Activated T-cell treated with anti-CD3 and anti-CD28 coated beads, Interleukin-2, amount 50 U/mL, for 24 hours (primary cell): ENCODE measurements around the gene SLC4A1.

Source experiments
- DNase-seq: peaks from one replicate; pipeline ENCODE4 v3.0.0-alpha.2; 2020
- H3K27ac Mint-ChIP-seq: 2 replicates; pipeline ENCODE4 v1.8.0; 2020; ENCODE audit warnings: mild to moderate bottlenecking, mixed read lengths
- H3K27me3 Mint-ChIP-seq: 2 replicates; pipeline ENCODE4 v1.8.0; 2020; ENCODE audit warnings: mixed read lengths
- H3K36me3 Mint-ChIP-seq: 2 replicates; pipeline ENCODE4 v1.8.0; 2020; ENCODE audit warnings: low read depth, mixed read lengths
- H3K4me1 Mint-ChIP-seq: 2 replicates; pipeline ENCODE4 v1.8.0; 2020; ENCODE audit warnings: low read depth, mixed read lengths
- H3K4me3 Mint-ChIP-seq: 2 replicates; pipeline ENCODE4 v1.8.0; 2020; ENCODE audit warnings: mild to moderate bottlenecking, moderate library complexity, mixed read lengths
- H3K9me3 Mint-ChIP-seq: 2 replicates; pipeline ENCODE4 v1.8.0; 2020; ENCODE audit warnings: mixed read lengths

The SLC4A1 gene

GRCh38 chr17:44307387-44308186 is 39.7 kb upstream of the SLC4A1 start:
- no peaks in the 10 kb centered on the region for H3K9me3 Mint-ChIP-seq
- no peak overlapping the region for H3K27ac Mint-ChIP-seq
- peak overlapping the region; percentile 12 for H3K4me3 Mint-ChIP-seq

GRCh38 chr17:44304651-44305050 is 36.7 kb upstream of the SLC4A1 start:
- no peaks in the 10 kb centered on the region for H3K9me3 Mint-ChIP-seq
- no peaks in the 10 kb centered on the region for H3K36me3 Mint-ChIP-seq
- no peak overlapping the region for H3K27ac Mint-ChIP-seq
- H3K4me3 Mint-ChIP-seq, result no peak overlapping the region
- peaks cover 28% of the 10 kb centered on the region for H3K27me3 Mint-ChIP-seq
- peaks cover 11% of the 10 kb centered on the region for H3K4me1 Mint-ChIP-seq
- DNase-seq, result no peak

More at GRCh38 chr17:44307387-44308186, 39.7 kb upstream of the SLC4A1 start:
- peak; percentile 52 for DNase-seq
- Mint-ChIP-seq H3K27me3 (peaks cover 30% of the 10 kb centered on the region), H3K36me3 (no peaks in the 10 kb centered on the region), H3K4me1 (peaks cover 11% of the 10 kb centered on the region)

- H3K36me3 Mint-ChIP-seq, result no peaks in the 10 kb centered on the region
- peaks cover 3% of the 10 kb centered on the region for H3K27me3 Mint-ChIP-seq
- no peak for DNase-seq
- peaks cover 1% of the 10 kb centered on the region for H3K4me1 Mint-ChIP-seq
- no peak overlapping the region for H3K27ac Mint-ChIP-seq
- no peak overlapping the region for H3K4me3 Mint-ChIP-seq
- H3K9me3 Mint-ChIP-seq, result no peaks in the 10 kb centered on the region
These were observed 30.0 kb upstream of the SLC4A1 start for GRCh38 chr17:44297975-44298374.

- Mint-ChIP-seq H3K27me3 (peaks cover 3% of the 10 kb centered on the region), H3K9me3 (no peaks in the 10 kb centered on the region), H3K4me1 (peaks cover 1% of the 10 kb centered on the region), H3K36me3 (no peaks in the 10 kb centered on the region), H3K27ac (no peak overlapping the region), H3K4me3 (no peak overlapping the region)
- DNase-seq, result no peak
These were observed 25.7 kb upstream of the SLC4A1 start for GRCh38 chr17:44293509-44294226.

GRCh38 chr17:44287651-44288050 is 19.7 kb upstream of the SLC4A1 start:
- no peaks in the 10 kb centered on the region for H3K27me3 Mint-ChIP-seq
- no peaks in the 10 kb centered on the region for H3K36me3 Mint-ChIP-seq
- H3K4me1 Mint-ChIP-seq, result no peaks in the 10 kb centered on the region
- no peak overlapping the region for H3K27ac Mint-ChIP-seq
- no peak for DNase-seq
- H3K4me3 Mint-ChIP-seq, result no peak overlapping the region
- no peaks in the 10 kb centered on the region for H3K9me3 Mint-ChIP-seq

GRCh38 chr17:44284024-44284400 is 16.1 kb upstream of the SLC4A1 start:
- Mint-ChIP-seq H3K27ac (no peak overlapping the region), H3K9me3 (no peaks in the 10 kb centered on the region), H3K27me3 (peaks cover 3% of the 10 kb centered on the region), H3K36me3 (no peaks in the 10 kb centered on the region), H3K4me1 (peaks cover 10% of the 10 kb centered on the region), H3K4me3 (no peak overlapping the region)
- DNase-seq, result no peak

- H3K4me1 Mint-ChIP-seq, result peaks cover 10% of the 10 kb centered on the region
- H3K4me3 Mint-ChIP-seq, result no peak overlapping the region
- no peaks in the 10 kb centered on the region for H3K9me3 Mint-ChIP-seq
- H3K36me3 Mint-ChIP-seq, result no peaks in the 10 kb centered on the region
- no peak overlapping the region for H3K27ac Mint-ChIP-seq
- DNase-seq, result no peak
- H3K27me3 Mint-ChIP-seq, result peaks cover 3% of the 10 kb centered on the region
These were observed 15.5 kb upstream of the SLC4A1 start for GRCh38 chr17:44283344-44284023.

- Mint-ChIP-seq H3K27me3 (peaks cover 3% of the 10 kb centered on the region), H3K4me1 (peaks cover 10% of the 10 kb centered on the region), H3K9me3 (no peaks in the 10 kb centered on the region), H3K36me3 (no peaks in the 10 kb centered on the region), H3K4me3 (no peak overlapping the region), H3K27ac (no peak overlapping the region)
- no peak for DNase-seq
These were observed 14.3 kb upstream of the SLC4A1 start for GRCh38 chr17:44282264-44282663.

- H3K27ac Mint-ChIP-seq, result no peak overlapping the region
- no peaks in the 10 kb centered on the region for H3K36me3 Mint-ChIP-seq
- H3K9me3 Mint-ChIP-seq, result no peaks in the 10 kb centered on the region
- peaks cover 10% of the 10 kb centered on the region for H3K4me1 Mint-ChIP-seq
- no peak for DNase-seq
- H3K27me3 Mint-ChIP-seq, result peaks cover 3% of the 10 kb centered on the region
- no peak overlapping the region for H3K4me3 Mint-ChIP-seq
These were observed 13.6 kb upstream of the SLC4A1 start for GRCh38 chr17:44281570-44281969.

GRCh38 chr17:44280392-44280937 is 12.5 kb upstream of the SLC4A1 start:
- Mint-ChIP-seq H3K4me1 (peaks cover 10% of the 10 kb centered on the region), H3K9me3 (no peaks in the 10 kb centered on the region), H3K36me3 (no peaks in the 10 kb centered on the region), H3K4me3 (no peak overlapping the region), H3K27me3 (peaks cover 3% of the 10 kb centered on the region), H3K27ac (no peak overlapping the region)
- no peak for DNase-seq

GRCh38 chr17:44279666-44280391 is 11.9 kb upstream of the SLC4A1 start:
- no peak for DNase-seq
- Mint-ChIP-seq H3K9me3 (no peaks in the 10 kb centered on the region), H3K27ac (no peak overlapping the region), H3K4me1 (peaks cover 10% of the 10 kb centered on the region), H3K36me3 (no peaks in the 10 kb centered on the region), H3K4me3 (no peak overlapping the region), H3K27me3 (peaks cover 3% of the 10 kb centered on the region)

- Mint-ChIP-seq H3K36me3 (no peaks in the 10 kb centered on the region), H3K27ac (no peak overlapping the region), H3K4me1 (peaks cover 10% of the 10 kb centered on the region), H3K27me3 (peaks cover 3% of the 10 kb centered on the region), H3K9me3 (no peaks in the 10 kb centered on the region), H3K4me3 (no peak overlapping the region)
- DNase-seq, result no peak
These were observed 11.4 kb upstream of the SLC4A1 start for GRCh38 chr17:44279346-44279665.

- no peak overlapping the region for H3K4me3 Mint-ChIP-seq
- H3K27ac Mint-ChIP-seq, result no peak overlapping the region
- H3K9me3 Mint-ChIP-seq, result no peaks in the 10 kb centered on the region
- no peak for DNase-seq
- no peaks in the 10 kb centered on the region for H3K36me3 Mint-ChIP-seq
- peaks cover 3% of the 10 kb centered on the region for H3K27me3 Mint-ChIP-seq
- H3K4me1 Mint-ChIP-seq, result peaks cover 10% of the 10 kb centered on the region
These were observed 10.0 kb upstream of the SLC4A1 start for GRCh38 chr17:44277976-44278375.

- Mint-ChIP-seq H3K4me1 (no peaks in the 10 kb centered on the region), H3K4me3 (no peak overlapping the region), H3K9me3 (no peaks in the 10 kb centered on the region), H3K36me3 (no peaks in the 10 kb centered on the region), H3K27me3 (no peaks in the 10 kb centered on the region), H3K27ac (no peak overlapping the region)
- no peak for DNase-seq
These were observed 5.7 kb upstream of the SLC4A1 start for GRCh38 chr17:44273607-44274006.
